Stomach smooth muscle (tissue), 2 donors: ENCODE measurements around the gene MICA.
A peak's percentile ranks its signal among the peaks of the same experiment; 100 is the strongest.
"Not testable (repeated sequence)": the region's sequence is repeated elsewhere in the genome, so short reads cannot be mapped to it uniquely, and the experiment has no call there.

Experiments
- H3K27ac ChIP-seq: one replicate; pipeline ENCODE4 v1.7.0; 2013; ENCODE audit warnings: mild to moderate bottlenecking, low read length, inconsistent platforms
- H3K27me3 ChIP-seq, 2 donors: one replicate each; pipeline ENCODE4 v1.7.0; 2013; ENCODE audit warnings: low read length in 2 of 2; ENCODE audit not compliant: insufficient read depth in 2 of 2, control insufficient read depth in 1 of 2
- H3K36me3 ChIP-seq, 2 donors: one replicate each; pipeline ENCODE4 v1.7.0; 2013; ENCODE audit warnings: low read length in 2 of 2; ENCODE audit not compliant: control insufficient read depth in 2 of 2, insufficient read depth in 2 of 2
- H3K4me1 ChIP-seq: one replicate; pipeline ENCODE4 v1.7.0; 2013; ENCODE audit warnings: low read length; ENCODE audit not compliant: control insufficient read depth, insufficient read depth
- H3K4me3 ChIP-seq, 2 donors: one replicate each; pipeline ENCODE4 v1.7.0; 2013; ENCODE audit warnings: low read length in 2 of 2
- H3K9ac ChIP-seq, 2 donors: one replicate each; pipeline ENCODE4 v1.7.0; 2013; ENCODE audit warnings: low read length in 2 of 2, mild to moderate bottlenecking in 1 of 2
- H3K9me3 ChIP-seq, 2 donors: one replicate each; pipeline ENCODE4 v1.7.0; 2013; ENCODE audit warnings: low read length in 2 of 2; ENCODE audit not compliant: control insufficient read depth in 2 of 2
- donor health status: healthy.
- donor health status: Pancreatic carcinoma.

MICA gene

DNA sequence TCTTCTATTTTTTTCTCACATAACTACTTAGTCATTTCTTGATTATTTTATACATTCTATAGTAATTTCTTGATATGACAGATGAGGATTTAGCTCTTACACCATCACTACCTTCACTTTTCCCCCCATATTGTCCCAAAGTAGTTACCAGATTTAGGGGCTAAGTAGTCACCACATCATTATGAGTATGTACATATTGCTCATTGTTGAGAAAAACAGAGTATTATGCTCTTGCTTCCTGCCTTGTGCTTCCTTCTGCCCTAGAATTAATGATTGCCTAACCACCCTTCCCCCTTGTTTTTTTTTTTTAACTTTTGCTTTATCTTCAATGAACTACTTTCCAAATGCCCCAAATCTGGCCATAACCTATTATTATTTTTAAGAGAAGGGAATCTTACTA, 39.6 kb upstream of the MICA start:
- H3K9ac ChIP-seq, result no peak overlapping the region
- peaks cover 6% of the 10 kb centered on the region for H3K4me1 ChIP-seq
- H3K36me3 ChIP-seq, result no peaks in the 10 kb centered on the region
- H3K27ac ChIP-seq, result no peak overlapping the region
- H3K4me3 ChIP-seq, result no peak overlapping the region
- no peaks in the 10 kb centered on the region for H3K9me3 ChIP-seq
- peaks cover 7 to 11% of the 10 kb centered on the region in 2 donors for H3K27me3 ChIP-seq

DNA sequence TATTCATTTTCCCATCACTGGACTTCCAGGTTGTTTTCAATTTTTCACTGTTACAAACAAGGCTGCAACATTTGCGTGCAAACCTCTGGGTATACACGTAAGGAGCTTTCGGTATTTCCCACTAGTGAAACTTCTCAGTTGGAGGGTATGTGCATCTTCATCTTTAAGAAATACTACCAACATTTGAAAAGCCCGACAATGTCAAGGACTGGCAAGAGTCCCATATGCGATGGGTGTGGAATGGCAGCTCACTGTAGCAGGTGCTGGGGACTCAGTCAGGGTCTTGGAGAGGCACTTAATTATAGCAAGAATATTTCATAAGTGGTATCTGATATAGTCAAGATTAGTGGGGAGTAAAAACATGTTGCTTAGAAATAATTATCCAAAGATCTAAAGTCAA, 37.5 kb upstream of the MICA start:
- Histone ChIP-seq H3K27me3 (peaks cover 7 to 11% of the 10 kb centered on the region in 2 donors), H3K36me3 (no peaks in the 10 kb centered on the region), H3K9me3 (no peaks in the 10 kb centered on the region), H3K9ac (no peak overlapping the region), H3K27ac (no peak overlapping the region), H3K4me1 (peaks cover 6% of the 10 kb centered on the region), H3K4me3 (no peak overlapping the region)

DNA sequence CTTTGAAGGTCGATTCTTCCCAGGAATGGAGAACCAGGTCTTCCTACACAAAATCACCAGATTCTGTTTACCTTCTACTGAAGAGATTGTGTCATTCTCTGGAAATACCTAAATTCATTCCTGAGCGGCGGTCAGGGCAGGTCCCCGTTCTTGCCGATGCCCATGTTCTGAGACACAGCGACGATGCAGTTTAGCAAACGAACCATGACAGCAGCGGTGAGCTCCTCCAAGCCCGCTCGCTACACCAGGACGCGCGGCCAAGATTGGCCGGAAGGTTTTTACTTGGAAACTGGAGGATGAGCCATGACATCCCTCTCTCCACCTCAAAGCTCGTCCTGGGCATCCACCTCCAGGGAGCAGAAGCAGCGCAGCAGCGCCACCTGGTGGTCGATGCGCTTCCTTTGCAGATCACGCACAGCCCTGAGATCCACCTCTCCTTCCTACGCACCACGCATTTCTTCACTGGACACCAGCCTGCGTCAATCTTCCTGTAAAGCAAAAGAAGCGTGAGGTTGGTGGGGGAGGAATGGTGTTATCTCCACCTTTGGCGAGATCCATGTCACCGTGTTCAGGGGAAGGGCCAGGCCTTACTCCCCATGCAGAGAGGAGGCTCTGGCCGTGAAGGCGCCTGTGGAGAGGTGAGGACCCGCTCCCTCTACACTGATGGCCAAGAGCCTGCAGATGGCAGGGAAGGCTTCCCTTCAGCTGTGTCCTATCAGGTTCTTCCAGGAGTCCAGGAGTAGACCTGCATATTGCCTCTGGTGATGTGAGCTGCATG, 36.5 kb upstream of the MICA start:
- Histone ChIP-seq H3K9me3 (no peaks in the 10 kb centered on the region), H3K4me1 (peaks cover 6% of the 10 kb centered on the region), H3K9ac (peak overlapping the region in 1 of 2 donors; percentile 5), H3K36me3 (no peaks in the 10 kb centered on the region), H3K27ac (no peak overlapping the region), H3K27me3 (peaks cover 7 to 11% of the 10 kb centered on the region in 2 donors), H3K4me3 (peak overlapping the region; percentile 6 to 69)

DNA sequence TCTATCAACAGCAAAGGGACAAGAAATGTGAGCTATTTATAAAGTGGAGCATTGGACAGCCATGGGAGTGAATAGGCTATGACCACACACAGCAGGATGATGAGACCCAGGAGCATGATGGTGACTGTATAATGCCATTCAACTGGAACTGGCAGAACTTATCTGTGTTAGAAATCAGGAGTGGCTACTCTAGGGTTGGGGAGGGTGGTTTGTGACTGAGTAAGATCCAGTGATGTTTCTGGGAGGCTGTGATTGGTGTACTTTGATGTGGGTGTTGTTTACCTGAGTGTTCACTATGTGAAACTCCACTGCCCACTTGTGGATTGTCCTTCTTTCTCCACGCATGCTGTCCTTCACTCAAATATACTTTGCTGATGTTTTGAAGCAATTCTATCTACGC, 34.9 kb upstream of the MICA start:
- Histone ChIP-seq H3K27ac (no peak overlapping the region), H3K27me3 (peaks cover 4 to 7% of the 10 kb centered on the region in 2 donors), H3K36me3 (no peaks in the 10 kb centered on the region), H3K9ac (no peak overlapping the region), H3K4me3 (no peak overlapping the region), H3K4me1 (peaks cover 6% of the 10 kb centered on the region), H3K9me3 (no peaks in the 10 kb centered on the region)

DNA sequence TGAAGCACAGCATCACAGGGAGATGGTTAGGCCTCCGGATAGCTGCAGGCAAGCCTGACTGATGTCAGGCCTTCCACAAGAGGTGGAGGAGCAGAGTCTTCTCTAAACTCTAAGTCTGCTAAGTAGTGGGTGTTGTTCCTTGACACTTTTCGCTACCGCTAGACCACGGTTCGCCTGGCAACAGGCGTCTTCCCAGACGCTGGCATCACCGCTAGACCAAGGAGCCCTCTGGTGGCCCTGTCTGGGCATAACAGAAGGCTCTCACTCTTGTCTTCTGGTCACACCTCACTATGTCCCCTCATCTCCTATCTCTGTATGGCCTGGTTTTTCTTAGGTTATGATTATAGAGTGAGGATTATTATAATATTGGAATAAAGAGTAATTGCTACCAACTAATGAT, 29.3 kb upstream of the MICA start:
- H3K4me3 ChIP-seq, H3K27ac ChIP-seq, H3K36me3 ChIP-seq, H3K9me3 ChIP-seq, H3K4me1 ChIP-seq, H3K9ac ChIP-seq: not testable (repeated sequence)
- peaks cover 15 to 17% of the 10 kb centered on the region in 2 donors for H3K27me3 ChIP-seq

DNA sequence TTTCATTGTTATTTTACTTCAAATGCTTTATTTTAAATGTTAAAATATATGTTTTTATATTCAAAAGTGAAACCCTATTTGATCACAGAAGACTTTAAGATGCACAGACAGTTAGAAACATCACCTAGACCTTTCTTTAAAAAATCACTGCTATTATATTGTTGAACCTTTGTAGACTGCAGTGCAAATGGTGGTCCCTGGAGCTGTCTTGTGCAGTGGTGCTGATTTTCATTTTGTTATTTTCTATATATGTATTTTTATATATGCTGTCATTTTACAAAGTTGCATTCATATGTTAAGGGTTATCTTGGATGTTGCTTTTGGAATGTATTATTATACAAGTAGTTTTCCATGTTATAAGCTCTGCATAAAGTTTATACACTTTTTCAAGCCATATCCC, 27.7 kb upstream of the MICA start:
- Histone ChIP-seq H3K4me1 (no peaks in the 10 kb centered on the region), H3K27me3 (peaks cover 18 to 20% of the 10 kb centered on the region in 2 donors), H3K9ac (no peak overlapping the region), H3K4me3 (no peak overlapping the region), H3K36me3 (no peaks in the 10 kb centered on the region), H3K9me3 (no peaks in the 10 kb centered on the region), H3K27ac (no peak overlapping the region)

DNA sequence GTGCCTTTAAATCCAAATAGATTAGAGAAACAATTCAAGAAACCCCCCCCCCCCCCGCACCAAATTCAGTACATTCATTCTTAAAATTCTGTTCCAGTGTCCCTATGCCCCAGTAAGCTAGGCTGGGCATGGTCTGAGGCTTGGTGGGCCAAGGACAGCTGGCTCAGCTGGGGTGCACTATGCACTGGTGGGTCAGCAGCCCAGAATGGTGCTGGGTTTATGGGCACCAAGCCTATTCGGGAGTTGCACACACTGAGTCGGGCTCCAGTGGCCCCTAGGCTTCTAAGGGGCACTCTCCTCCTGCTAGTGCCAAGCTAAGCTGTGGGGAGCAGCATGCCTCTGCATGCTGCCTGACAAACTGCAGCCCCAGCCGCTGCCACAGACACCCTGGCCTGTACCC, 26.4 kb upstream of the MICA start:
- no peaks in the 10 kb centered on the region for H3K36me3 ChIP-seq
- no peak overlapping the region for H3K27ac ChIP-seq
- H3K4me3 ChIP-seq, result no peak overlapping the region
- no peaks in the 10 kb centered on the region for H3K4me1 ChIP-seq
- H3K9ac ChIP-seq, result no peak overlapping the region
- H3K9me3 ChIP-seq, result no peaks in the 10 kb centered on the region
- peaks cover 18 to 20% of the 10 kb centered on the region in 2 donors for H3K27me3 ChIP-seq

DNA sequence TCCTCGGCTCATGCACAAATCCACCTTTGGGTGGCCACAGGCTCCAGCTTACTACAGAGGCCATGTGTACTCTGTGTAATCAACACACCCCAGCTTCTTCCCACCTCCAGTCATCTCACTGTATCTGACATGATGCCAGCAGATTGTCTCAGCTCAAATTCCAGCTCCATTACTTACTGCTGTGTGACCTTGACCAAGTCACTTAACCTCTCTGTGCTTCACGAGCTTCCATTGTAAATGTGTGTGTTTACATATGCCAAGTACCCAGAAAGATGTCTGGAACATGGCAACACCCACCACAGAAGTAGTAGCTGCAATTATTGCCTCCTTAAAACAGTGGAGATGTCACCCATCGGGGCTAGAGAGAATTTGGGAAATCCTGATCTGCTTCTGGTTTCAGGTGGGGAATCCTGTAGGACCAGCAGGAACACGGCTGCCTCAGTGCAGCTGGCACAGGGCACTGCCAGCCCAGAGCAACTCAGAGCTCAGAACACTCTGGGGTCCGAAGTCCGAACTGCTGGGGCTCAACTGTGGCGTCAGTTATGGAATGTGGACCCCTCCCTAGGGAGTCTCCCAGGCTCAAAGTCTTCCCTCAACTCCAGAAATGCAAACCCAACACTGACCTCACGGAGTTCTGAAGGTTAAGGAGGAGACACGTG, 25.2 kb upstream of the MICA start:
- H3K4me3 ChIP-seq, result no peak overlapping the region
- H3K27me3 ChIP-seq, result peaks cover 18 to 20% of the 10 kb centered on the region in 2 donors
- no peaks in the 10 kb centered on the region for H3K9me3 ChIP-seq
- no peaks in the 10 kb centered on the region for H3K4me1 ChIP-seq
- no peak overlapping the region for H3K27ac ChIP-seq
- no peak overlapping the region for H3K9ac ChIP-seq
- H3K36me3 ChIP-seq, result no peaks in the 10 kb centered on the region

DNA sequence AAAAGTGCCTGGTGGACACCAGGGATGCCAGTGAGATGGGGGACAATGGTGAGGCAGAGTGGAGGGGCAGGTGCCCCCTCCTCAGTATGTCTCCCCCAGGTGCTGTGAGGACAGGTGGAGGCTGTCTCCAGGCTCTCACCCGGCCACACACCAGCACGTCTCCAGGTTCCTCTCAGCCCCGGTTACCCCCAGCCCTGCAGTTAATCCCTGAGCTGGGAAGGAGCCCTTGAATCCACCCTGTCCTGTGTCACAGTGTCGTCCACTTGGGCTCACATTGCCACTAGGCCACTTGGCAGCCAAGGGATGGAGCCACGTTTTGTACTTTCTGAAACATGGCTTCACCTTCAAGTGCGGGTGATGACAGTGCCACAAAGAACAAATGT, 24.7 kb upstream of the MICA start:
- Histone ChIP-seq H3K9ac (no peak overlapping the region), H3K27me3 (peaks cover 19 to 20% of the 10 kb centered on the region in 2 donors), H3K4me3 (no peak overlapping the region), H3K27ac (no peak overlapping the region), H3K36me3 (no peaks in the 10 kb centered on the region), H3K4me1 (no peaks in the 10 kb centered on the region), H3K9me3 (no peaks in the 10 kb centered on the region)

DNA sequence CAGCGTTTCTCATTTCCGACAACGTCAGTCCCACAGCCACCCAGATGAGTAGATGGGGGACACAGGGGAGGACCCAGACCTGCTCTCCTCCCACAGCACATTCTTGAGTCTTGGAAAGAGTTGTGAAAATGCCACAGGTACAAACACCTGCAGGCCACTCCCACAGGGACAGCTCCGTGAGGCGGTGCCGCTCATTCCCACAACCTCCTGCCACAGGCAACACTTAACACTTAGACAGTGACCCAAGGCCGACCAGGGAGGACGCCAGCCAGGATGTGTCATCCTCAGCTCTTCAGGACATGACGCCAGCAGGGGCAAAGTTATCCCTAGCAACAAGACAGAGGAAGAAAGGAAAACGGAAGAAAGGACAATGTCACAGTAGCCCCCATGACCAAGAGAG, 23.5 kb upstream of the MICA start:
- Histone ChIP-seq H3K9me3 (no peaks in the 10 kb centered on the region), H3K27me3 (peaks cover 20% of the 10 kb centered on the region in 2 donors), H3K36me3 (no peaks in the 10 kb centered on the region), H3K27ac (no peak overlapping the region), H3K4me1 (no peaks in the 10 kb centered on the region), H3K9ac (no peak overlapping the region), H3K4me3 (no peak overlapping the region)

DNA sequence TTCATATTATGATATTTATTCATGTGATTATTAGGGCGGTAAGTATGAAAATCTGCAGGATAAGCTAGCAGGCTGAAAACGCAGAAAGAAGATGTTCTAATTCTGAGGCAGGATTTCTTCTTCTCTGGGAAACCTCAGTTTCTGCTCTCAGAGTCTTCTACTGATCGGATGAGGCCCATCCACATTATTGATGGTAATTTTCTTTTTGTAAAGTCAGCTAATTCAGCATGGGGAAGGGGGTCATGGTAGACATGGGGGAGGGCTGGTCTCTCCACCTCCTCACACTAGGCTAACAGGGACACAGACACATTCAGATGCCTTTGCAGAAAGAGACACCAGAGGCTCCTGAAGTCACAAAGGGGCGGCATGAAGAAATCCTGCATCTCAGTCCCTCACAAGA, 21.7 kb upstream of the MICA start:
- H3K4me3 ChIP-seq, result no peak overlapping the region
- H3K27ac ChIP-seq, result no peak overlapping the region
- H3K27me3 ChIP-seq, result peaks cover 20% of the 10 kb centered on the region in 2 donors
- no peak overlapping the region for H3K9ac ChIP-seq
- peaks cover 3% of the 10 kb centered on the region for H3K4me1 ChIP-seq
- no peaks in the 10 kb centered on the region for H3K9me3 ChIP-seq
- H3K36me3 ChIP-seq, result no peaks in the 10 kb centered on the region
